GM21825 (cell line): ENCODE results near the gene LRBA.
"Not testable (repeated sequence)": the region's sequence is repeated elsewhere in the genome, so short reads cannot be mapped to it uniquely, and the experiment has no call there.

Experiments used
- ATAC-seq: cut with Tn5 transposase; IDR thresholded peaks from one replicate; pipeline ENCODE4 v1.9.1; 2021; ENCODE audit warnings: mild to moderate bottlenecking, moderate library complexity; ENCODE audit not compliant: unreplicated experiment

The LRBA gene

GRCh38 chr4:150683775-150684350, 331.2 kb downstream of the LRBA start:
- no peak for ATAC-seq

- ATAC-seq: no peak
Observed at GRCh38 chr4:150682126-150682525, 333.0 kb downstream of the LRBA start.

GRCh38 chr4:150681063-150681462, 334.0 kb downstream of the LRBA start:
- ATAC-seq: no peak

- ATAC-seq: no peak
Observed at GRCh38 chr4:150680651-150681050, 334.4 kb downstream of the LRBA start.

- no peak for ATAC-seq
Observed at GRCh38 chr4:150679765-150680343, 335.2 kb downstream of the LRBA start.

GRCh38 chr4:150679018-150679764, 335.9 kb downstream of the LRBA start:
- ATAC-seq: no peak

GRCh38 chr4:150673793-150674192, 341.3 kb downstream of the LRBA start:
- no peak for ATAC-seq

GRCh38 chr4:150668824-150669223, 346.3 kb downstream of the LRBA start:
- no peak for ATAC-seq

- ATAC-seq: no peak
Observed at GRCh38 chr4:150664935-150665334, 350.1 kb downstream of the LRBA start.

- ATAC-seq: no peak
Observed at GRCh38 chr4:150662686-150663085, 352.4 kb downstream of the LRBA start.

GRCh38 chr4:150661551-150661950, 353.5 kb downstream of the LRBA start:
- not testable (repeated sequence) for ATAC-seq

GRCh38 chr4:150658258-150658657, 356.8 kb downstream of the LRBA start:
- ATAC-seq: not testable (repeated sequence)

- ATAC-seq: no peak
Observed at GRCh38 chr4:150656891-150657290, 358.2 kb downstream of the LRBA start.

- ATAC-seq: no peak
Observed at GRCh38 chr4:150650751-150651150, 364.3 kb downstream of the LRBA start.

- ATAC-seq: no peak
Observed at GRCh38 chr4:150648123-150648522, 367.0 kb downstream of the LRBA start.

GRCh38 chr4:150647008-150647407, 368.1 kb downstream of the LRBA start:
- no peak for ATAC-seq

- no peak for ATAC-seq
Observed at GRCh38 chr4:150641612-150642011, 373.5 kb downstream of the LRBA start.

- ATAC-seq: no peak
Observed at GRCh38 chr4:150632639-150633038, 382.4 kb downstream of the LRBA start.

- ATAC-seq: no peak
Observed at GRCh38 chr4:150628073-150628472, 387.0 kb downstream of the LRBA start.

- no peak for ATAC-seq
Observed at GRCh38 chr4:150625033-150625432, 390.1 kb downstream of the LRBA start.

GRCh38 chr4:150624055-150624454, 391.0 kb downstream of the LRBA start:
- ATAC-seq: no peak

GRCh38 chr4:150619042-150619441, 396.0 kb downstream of the LRBA start:
- ATAC-seq: no peak
